Spinal cord (tissue), 10 donors: ENCODE measurements around the gene FXYD3. TPM values are rescaled to one million over a fixed set of nuclear protein-coding genes. Genes with fewer than 3 reads are reported as not detected.

ENCODE experiments used
- DNase-seq, 6 donors: peaks; one replicate each; pipeline versions ENCODE4 v3.0.0 to v3.0.0-alpha.2; 2013 to 2015; ENCODE audit warnings: low spot score in 6 of 6, low read depth in 4 of 6
- H3K27ac ChIP-seq: one replicate; pipeline ENCODE4 v1.5.1; 2013; ENCODE audit warnings: low read depth, low read length, control low read depth
- H3K27me3 ChIP-seq: one replicate; pipeline ENCODE4 v1.6.1; 2013; ENCODE audit warnings: low read length; ENCODE audit not compliant: control insufficient read depth, insufficient read depth
- H3K36me3 ChIP-seq: one replicate; pipeline ENCODE4 v1.6.1; 2013; ENCODE audit warnings: low read length; ENCODE audit not compliant: control insufficient read depth, insufficient read depth
- H3K4me1 ChIP-seq: one replicate; pipeline ENCODE4 v1.6.1; 2013; ENCODE audit warnings: low read length; ENCODE audit not compliant: control insufficient read depth, insufficient read depth
- H3K4me3 ChIP-seq: one replicate; pipeline ENCODE4 v1.5.1; 2013; ENCODE audit warnings: low read depth, low read length, control low read depth
- H3K9me3 ChIP-seq: one replicate; pipeline ENCODE4 v1.6.1; 2013; ENCODE audit warnings: low read length; ENCODE audit not compliant: control insufficient read depth, insufficient read depth
- WGBS: methylation state at CpG from one replicate; pipeline ENCODE4 v1.1.5; 2013; ENCODE audit warnings: missing lambda C conversion rate; ENCODE audit not compliant: insufficient coverage; 5-methylcytosine and 5-hydroxymethylcytosine counted together
- polyA plus RNA-seq, 2 donors: library from polyadenylated mRNA; unstranded; fragments of 120-200 nt; gene quantifications; one replicate each; pipeline ENCODE4 v1.2.1, GENCODE V29; 2013; ENCODE audit not compliant: insufficient read length in 2 of 2
- total RNA-seq, 2 donors: library from RNA; depleted of rRNA in 1 of 2; stranded (reverse); fragments of 120-200 nt in 1 of 2; fragments of >200 nt in 1 of 2; gene quantifications; one replicate each; pipeline versions ENCODE4 v1.2.3 to v1.2.4, GENCODE V29; 2013 to 2014
- donor health status: healthy.

FXYD3 gene
- total and polyA plus RNA-seq, 4 donors = 0.40 to 2.6 (median 1.1) TPM

DNA sequence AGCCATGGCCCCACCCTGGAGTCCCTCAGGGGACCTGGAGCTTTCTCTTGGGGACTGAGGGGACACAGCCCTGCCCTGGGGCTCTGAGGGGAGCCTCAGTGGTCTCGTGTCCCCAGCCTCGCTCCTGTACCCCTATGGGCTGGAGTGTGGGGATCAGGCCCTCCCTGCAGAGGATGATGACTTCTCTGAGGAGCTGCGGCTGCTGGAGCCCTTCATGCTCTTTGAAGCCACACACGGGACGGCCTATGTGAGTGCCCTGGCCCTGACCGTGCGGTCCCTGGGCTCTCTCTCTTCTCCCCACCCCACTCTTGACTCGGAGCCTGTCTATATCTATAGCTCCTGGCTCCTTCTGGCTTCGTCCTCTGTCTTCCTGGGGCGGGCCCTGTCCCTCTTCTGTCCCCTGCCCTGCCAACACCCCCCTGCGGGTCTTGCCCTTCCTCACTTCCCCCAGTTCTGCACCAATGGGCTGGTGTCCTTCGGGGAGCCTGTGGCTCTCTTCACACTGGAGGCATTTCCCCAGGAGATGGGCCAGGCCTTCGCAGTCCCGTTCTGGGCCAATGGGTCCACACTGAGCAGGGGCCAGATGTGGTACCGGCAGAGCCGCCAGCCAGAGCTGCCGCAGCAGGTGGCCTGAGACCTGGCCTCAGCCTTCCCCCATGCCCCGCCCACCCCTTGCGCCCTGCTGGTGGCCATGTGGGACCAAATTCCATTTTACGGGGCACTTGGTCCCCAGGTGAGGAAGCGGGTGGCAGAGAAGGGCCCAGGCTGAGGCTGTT, 41.0 kb upstream of the FXYD3 start:
- Histone ChIP-seq H3K27me3 (no peaks in the 10 kb centered on the region), H3K4me1 (no peaks in the 10 kb centered on the region), H3K27ac (no peak overlapping the region), H3K36me3 (no peaks in the 10 kb centered on the region), H3K4me3 (no peak overlapping the region), H3K9me3 (peaks cover 2% of the 10 kb centered on the region)
- WGBS = 83% methylated on average over 21 of the region's 21 CpGs
- no peak for DNase-seq

DNA sequence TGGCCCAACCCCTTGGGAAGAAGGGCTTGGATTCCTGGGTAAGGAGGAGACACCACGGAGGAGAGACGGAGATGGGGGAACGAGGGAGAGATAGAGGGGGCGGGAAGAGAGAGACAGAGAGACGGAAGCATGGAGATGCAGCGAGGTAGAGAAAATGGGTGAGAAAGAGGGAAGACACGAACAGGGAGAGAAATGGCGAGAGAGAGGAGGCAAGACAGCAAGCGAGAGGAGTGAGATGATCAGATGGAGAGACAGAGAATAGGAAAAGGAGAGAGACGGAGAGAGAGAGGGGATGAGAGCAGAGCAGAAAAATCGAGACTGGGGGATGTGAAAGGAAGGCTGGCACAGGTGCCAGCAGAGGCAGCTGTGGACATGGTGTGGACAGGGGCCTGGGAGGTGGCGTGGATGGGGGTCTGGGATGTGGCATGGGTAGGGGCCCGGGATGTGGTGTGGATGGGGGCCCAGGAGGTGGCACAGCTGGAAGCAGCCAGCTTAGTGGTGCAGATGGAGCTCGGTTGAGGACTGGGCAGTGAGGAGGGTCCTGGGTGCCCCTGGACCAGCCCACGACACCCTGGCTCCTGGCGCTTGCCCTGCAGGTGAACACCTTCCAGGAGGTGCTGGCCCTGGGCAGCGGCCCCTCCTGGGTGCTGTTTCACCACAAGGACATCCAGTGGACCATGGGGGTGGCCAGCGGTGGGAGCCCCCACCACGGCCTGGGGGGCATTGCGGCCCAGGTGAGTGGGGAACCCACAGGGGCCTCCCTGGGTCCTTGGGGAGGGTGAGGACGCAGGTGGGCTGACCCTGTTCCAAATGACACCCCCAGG, 40.2 kb upstream of the FXYD3 start:
- DNase-seq = no peak
- H3K4me3 ChIP-seq = no peak overlapping the region
- 86% methylated on average over 21 of the region's 21 CpGs for WGBS

DNA sequence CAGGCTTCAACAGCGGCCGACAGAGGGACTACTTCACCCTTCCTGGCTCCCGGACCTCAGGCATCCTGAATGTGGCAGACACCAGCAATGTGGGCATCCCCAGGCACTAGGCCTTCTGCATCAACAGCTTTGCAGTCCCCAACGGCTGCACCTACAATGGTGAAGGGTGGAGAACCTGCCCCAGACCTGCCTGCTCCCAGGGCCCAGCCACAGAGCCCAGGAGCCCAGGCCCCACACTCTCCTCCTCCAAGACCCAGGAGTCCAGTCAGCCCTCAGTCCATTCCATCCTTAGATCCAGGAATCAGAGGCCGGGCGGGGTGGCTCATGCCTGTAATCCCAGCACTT, 39.6 kb upstream of the FXYD3 start:
- no peak for DNase-seq
- Histone ChIP-seq H3K4me3 (no peak overlapping the region), H3K9me3 (no peaks in the 10 kb centered on the region), H3K36me3 (peaks cover 3% of the 10 kb centered on the region), H3K4me1 (no peaks in the 10 kb centered on the region), H3K27ac (no peak overlapping the region), H3K27me3 (no peaks in the 10 kb centered on the region)
- 76% methylated on average over 6 of the region's 6 CpGs for WGBS

More for the DNA sequence above, 40.2 kb upstream of the FXYD3 start:
- no peaks in the 10 kb centered on the region for H3K4me1 ChIP-seq
- peaks cover 2% of the 10 kb centered on the region for H3K9me3 ChIP-seq
- peaks cover 3% of the 10 kb centered on the region for H3K36me3 ChIP-seq
- H3K27me3 ChIP-seq = no peaks in the 10 kb centered on the region
- H3K27ac ChIP-seq = no peak overlapping the region

DNA sequence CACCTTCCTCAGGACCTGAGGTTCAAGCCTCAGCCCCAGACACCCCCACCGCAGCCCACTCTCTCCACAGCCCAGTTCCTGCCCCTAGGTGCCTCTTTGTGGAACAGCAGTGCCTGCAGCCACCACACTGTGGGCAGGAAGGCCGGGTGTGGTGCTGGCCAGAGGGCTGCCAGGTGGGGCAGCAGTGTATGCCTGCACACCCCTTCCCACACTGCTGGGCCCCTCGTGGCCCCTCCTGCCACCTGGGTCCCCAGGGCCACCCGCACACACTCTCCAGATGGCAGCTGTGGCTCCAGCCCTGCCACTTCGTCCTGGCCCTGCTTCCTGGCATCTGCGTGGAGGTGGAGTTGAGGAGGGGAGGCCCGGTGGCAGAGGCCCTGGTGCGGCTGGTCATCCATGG, 39.0 kb upstream of the FXYD3 start:
- Histone ChIP-seq H3K27ac (no peak overlapping the region), H3K27me3 (no peaks in the 10 kb centered on the region), H3K4me1 (no peaks in the 10 kb centered on the region), H3K4me3 (no peak overlapping the region), H3K36me3 (peaks cover 3% of the 10 kb centered on the region), H3K9me3 (no peaks in the 10 kb centered on the region)
- WGBS = 86% methylated on average over 7 of the region's 8 CpGs
- no peak for DNase-seq

DNA sequence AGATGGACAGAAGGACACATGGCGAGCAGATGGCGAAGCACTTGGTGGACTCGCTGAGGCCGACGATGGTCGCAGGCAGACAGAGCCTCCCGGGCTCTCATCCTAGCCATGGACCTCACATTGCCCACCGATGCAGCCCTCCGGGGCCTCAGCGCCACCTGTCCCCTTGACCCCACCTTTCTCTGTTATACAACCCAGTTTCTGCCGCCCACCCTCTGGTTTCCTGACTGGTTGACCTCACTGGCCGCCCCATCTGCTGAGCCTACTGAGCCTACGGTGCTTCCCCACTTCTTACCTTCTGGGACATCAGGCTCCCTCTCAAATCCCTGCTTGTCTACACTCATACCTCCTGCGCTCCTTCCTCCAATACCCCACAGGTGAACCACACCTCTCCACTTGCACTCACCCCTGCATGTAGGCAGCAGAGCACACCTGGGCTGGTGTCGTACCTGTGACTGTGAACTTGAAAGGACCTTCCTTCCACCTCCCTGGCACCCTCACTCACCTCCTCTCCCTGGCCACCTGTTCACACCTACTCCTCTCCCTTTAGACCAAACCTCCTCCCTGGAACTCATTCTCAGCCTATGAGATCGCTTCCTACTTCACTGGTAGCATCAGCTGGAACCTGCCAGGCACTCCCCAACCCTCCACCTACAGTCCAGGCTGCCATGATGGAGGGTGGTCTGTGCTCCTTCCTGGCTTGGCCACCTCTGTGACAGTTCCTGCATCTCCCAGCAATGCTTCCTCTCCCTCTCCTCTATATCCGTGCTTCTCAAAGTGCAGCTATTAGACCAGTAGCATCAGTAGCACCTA, 38.0 kb upstream of the FXYD3 start:
- no peak overlapping the region for H3K27ac ChIP-seq
- peaks cover 3% of the 10 kb centered on the region for H3K36me3 ChIP-seq
- 89% methylated on average over 15 of the region's 17 CpGs for WGBS
- H3K4me3 ChIP-seq = no peak overlapping the region
- no peaks in the 10 kb centered on the region for H3K4me1 ChIP-seq
- H3K9me3 ChIP-seq = no peaks in the 10 kb centered on the region
- no peaks in the 10 kb centered on the region for H3K27me3 ChIP-seq
- DNase-seq = no peak

DNA sequence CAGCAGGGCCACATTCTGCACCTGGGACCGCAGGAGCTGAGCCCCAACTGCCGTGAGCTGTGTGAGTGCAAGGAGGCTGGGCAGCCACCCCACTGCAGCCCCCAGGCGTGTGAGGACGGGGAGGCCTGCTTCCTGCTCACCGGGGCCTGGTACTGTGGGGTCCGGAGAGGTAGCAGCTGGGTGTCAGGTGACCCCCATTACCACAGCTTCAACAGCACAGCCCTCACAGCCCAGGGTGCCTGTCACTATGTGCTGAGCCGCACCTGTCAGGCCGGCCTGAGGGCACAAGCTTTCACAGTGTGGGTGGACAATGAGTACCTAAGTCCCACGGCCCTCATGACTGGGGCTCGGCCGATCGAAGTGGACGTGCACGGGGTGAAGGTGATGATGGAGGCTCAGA, 35.8 kb upstream of the FXYD3 start:
- H3K27me3 ChIP-seq = no peaks in the 10 kb centered on the region
- H3K36me3 ChIP-seq = peaks cover 3% of the 10 kb centered on the region
- H3K4me1 ChIP-seq = no peaks in the 10 kb centered on the region
- WGBS = 94% methylated on average over 13 of the region's 14 CpGs
- H3K27ac ChIP-seq = no peak overlapping the region
- no peak overlapping the region for H3K4me3 ChIP-seq
- no peak for DNase-seq
- no peaks in the 10 kb centered on the region for H3K9me3 ChIP-seq

DNA sequence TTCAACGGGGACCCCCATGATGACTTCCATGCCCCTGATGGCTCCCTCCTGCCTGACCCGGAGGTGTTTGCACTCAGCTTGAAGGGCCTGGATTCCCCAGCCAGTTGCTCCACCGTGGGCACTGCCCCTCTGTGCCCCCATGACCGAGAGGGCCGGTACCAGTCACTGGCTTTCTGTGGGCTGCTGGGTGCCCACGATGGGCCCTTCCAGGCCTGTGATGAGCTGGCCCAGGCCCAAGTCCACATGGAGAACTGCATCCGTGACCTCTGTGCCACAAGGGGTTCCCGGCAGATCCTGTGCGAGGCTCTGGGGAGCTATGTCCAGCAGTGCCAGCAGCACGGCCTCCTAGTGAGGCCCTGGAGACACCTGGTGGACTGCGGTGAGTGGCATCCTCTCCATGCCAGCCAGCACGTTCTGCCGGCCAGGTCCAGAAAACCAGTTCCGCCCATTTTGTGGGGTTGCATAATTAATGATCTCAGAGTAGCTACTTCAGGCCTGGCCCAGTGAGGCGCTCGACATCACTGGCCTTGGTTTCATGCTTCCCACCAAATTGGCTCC, 34.9 kb upstream of the FXYD3 start:
- Histone ChIP-seq H3K27ac (no peak overlapping the region), H3K4me1 (no peaks in the 10 kb centered on the region)
- WGBS = 85% methylated on average over 16 of the region's 16 CpGs

DNA sequence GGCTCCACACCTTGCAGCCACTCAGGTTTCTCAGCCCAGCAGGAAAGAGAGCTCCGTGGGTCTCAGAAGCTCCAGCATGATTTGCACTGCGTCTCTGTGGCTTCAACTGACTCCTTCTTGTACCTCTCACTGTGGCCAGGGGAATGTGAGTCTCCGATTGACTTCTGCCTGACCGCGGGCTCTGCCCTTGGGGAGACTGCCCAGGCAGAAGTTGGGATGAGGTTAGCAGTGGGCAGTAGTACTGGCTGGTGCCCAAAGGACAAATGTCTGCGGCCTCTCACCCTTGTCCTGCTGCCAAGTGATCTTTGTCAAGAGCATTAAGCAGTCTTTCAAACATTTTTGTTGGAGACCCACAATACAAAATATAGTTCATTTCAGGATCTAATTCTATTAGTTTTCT, 34.4 kb upstream of the FXYD3 start:
- 77% methylated on average over 3 of the region's 6 CpGs for WGBS
- Histone ChIP-seq H3K27me3 (no peaks in the 10 kb centered on the region), H3K9me3 (no peaks in the 10 kb centered on the region), H3K27ac (no peak overlapping the region), H3K4me3 (no peak overlapping the region), H3K4me1 (no peaks in the 10 kb centered on the region), H3K36me3 (peaks cover 3% of the 10 kb centered on the region)
- DNase-seq = no peak

More for the DNA sequence above, 34.9 kb upstream of the FXYD3 start:
- peaks cover 3% of the 10 kb centered on the region for H3K36me3 ChIP-seq
- H3K27me3 ChIP-seq = no peaks in the 10 kb centered on the region
- no peak overlapping the region for H3K4me3 ChIP-seq
- H3K9me3 ChIP-seq = no peaks in the 10 kb centered on the region
- no peak for DNase-seq

DNA sequence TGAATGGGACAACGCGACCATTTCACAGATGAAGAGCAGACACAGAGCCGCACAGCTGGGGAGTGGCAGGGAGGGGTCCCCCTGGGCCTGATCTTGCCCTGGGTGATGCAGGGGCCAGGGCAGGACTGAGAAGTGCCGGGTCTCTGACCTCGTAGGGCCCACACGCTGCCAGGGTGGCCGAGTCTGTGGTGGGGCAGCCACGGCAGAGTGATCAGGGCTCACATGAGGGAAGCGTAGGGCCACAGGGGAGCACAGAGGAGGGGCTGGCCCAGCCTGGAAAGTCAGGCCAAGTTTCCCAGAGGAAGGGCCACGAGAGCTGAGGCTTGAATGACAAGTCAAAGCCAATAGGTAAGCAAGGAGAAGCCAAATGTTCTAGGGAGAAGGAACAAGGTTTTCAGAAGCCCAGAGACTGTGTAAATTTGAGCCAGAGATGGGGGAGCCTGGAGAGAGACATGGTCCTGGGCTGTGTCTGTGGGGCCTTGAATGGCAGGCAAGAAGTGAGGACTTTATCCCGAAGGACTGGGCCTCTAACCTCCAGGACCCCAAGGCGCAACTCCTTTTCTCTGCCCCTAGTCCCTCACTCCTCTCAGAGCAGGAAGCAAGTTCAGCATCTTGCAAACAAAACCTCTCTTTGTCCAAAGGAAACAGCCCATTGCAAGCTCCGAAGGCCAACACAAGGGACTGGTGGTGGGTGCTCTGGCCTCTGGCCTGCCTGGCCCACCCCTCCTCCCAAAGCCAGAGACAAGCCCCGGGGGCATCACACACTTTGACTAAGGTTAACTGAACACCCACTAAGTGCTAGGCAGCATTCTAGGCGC, 31.7 kb upstream of the FXYD3 start:
- Histone ChIP-seq H3K27me3 (no peaks in the 10 kb centered on the region), H3K4me3 (no peak overlapping the region), H3K9me3 (no peaks in the 10 kb centered on the region), H3K36me3 (peaks cover 3% of the 10 kb centered on the region), H3K4me1 (no peaks in the 10 kb centered on the region), H3K27ac (no peak overlapping the region)
- WGBS = 82% methylated on average over 14 of the region's 15 CpGs
- DNase-seq = no peak
